IMR-90 (cell line): ENCODE measurements around the gene LEP.

Source experiments
- CTCF ChIP-seq: conservative IDR thresholded peaks from 2 replicates; pipeline ENCODE4 v1.5.1; 2012; ENCODE audit warnings: mild to moderate bottlenecking, low read depth, low read length, improper control_type of control experiment
- POLR2A ChIP-seq: IDR thresholded peaks from 2 replicates; pipeline ENCODE4 v1.6.1; 2012; ENCODE audit warnings: mild to moderate bottlenecking, low read depth, low read length
- RCOR1 ChIP-seq: IDR thresholded peaks from 2 replicates; pipeline ENCODE4 v1.6.1; 2012; ENCODE audit warnings: mild to moderate bottlenecking, low read length, improper control_type of control experiment; ENCODE audit not compliant: insufficient replicate concordance
- TF ChIP-seq, protein P1 (sequence below): fragments of 150-350 bp; IDR thresholded peaks from 2 replicates; pipeline ENCODE4 v1.6.1; 2017; ENCODE audit warnings: mild to moderate bottlenecking, antibody characterized with exemption, low read length, low read depth

- no peak for TF ChIP-seq RCOR1
- TF ChIP-seq CTCF: no peak
- TF ChIP-seq, protein P1, sequence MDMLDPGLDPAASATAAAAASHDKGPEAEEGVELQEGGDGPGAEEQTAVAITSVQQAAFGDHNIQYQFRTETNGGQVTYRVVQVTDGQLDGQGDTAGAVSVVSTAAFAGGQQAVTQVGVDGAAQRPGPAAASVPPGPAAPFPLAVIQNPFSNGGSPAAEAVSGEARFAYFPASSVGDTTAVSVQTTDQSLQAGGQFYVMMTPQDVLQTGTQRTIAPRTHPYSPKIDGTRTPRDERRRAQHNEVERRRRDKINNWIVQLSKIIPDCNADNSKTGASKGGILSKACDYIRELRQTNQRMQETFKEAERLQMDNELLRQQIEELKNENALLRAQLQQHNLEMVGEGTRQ: no peak
- no peak for TF ChIP-seq POLR2A
These were observed 38.7 kb upstream of the LEP start for GRCh38 chr7:128202287-128202957.
